Body of pancreas (tissue), 4 donors: Measurements from ENCODE around the gene TMEM52. TPM values are rescaled to one million over a fixed set of nuclear protein-coding genes. Genes with fewer than 3 reads are reported as not detected.

ENCODE experiments used
- ATAC-seq: fragments of 150-250 bp; one replicate; pipeline ENCODE4 v1.9.1; 2016
- DNase-seq, 4 donors: peaks; one replicate each; pipeline ENCODE4 v3.0.0-alpha.2; 2019
- H3K27ac ChIP-seq, 4 donors: fragments of 200-600 bp; sonication (generic); 1 replicate in 3 of 4; 2 replicates in 1 of 4; pipeline versions ENCODE4 v1.5.1 to v1.6.1; 2016 to 2019; ENCODE audit warnings: mild to moderate bottlenecking in 1 of 4, mixed read lengths in 1 of 4, moderate library complexity in 1 of 4
- H3K27me3 ChIP-seq, 2 donors: fragments of 200-600 bp; sonication (generic); one replicate each; pipeline ENCODE4 v1.6.0; 2016; ENCODE audit warnings: mild to moderate bottlenecking in 1 of 2
- H3K36me3 ChIP-seq, 2 donors: fragments of 200-600 bp; sonication (generic); replicated peaks in 1 of 2; 2 replicates each; pipeline ENCODE4 v1.5.1; 2016; ENCODE audit warnings: low read depth in 2 of 2; ENCODE audit not compliant: insufficient read depth in 1 of 2
- H3K4me1 ChIP-seq: fragments of 200-600 bp; sonication (generic); one replicate; pipeline ENCODE4 v1.6.0; 2016
- H3K4me3 ChIP-seq, 2 donors: fragments of 200-600 bp; sonication (generic); 1 replicate in 1 of 2; 2 replicates in 1 of 2; pipeline ENCODE4 v1.5.1; 2016 to 2019
- H3K9me3 ChIP-seq, 3 donors: fragments of 200-600 bp; sonication (generic); 1 replicate in 2 of 3; 2 replicates in 1 of 3; pipeline ENCODE4 v1.5.1; 2016
- POLR2A ChIP-seq, 3 donors: fragments of 450-650 bp; IDR thresholded peaks; one replicate each; pipeline ENCODE4 v1.6.1; 2016; ENCODE audit warnings: antibody characterized with exemption in 3 of 3, mild to moderate bottlenecking in 2 of 3
- WGBS, 2 donors: methylation state at CpG; one replicate each; pipeline ENCODE4 v1.1.5; 2017; 5-methylcytosine and 5-hydroxymethylcytosine counted together
- intact Hi-C: fragments of 100-400 bp; cut with DNase I; formaldehyde crosslinking; loops from one replicate; pipeline ENCODE4 v1.15.1; 2023
- total RNA-seq, 2 donors: library from RNA; depleted of rRNA; stranded (reverse); fragments of >200 nt; gene quantifications; one replicate each; pipeline ENCODE4 v1.1.0, GENCODE V29; 2016
- TF ChIP-seq, protein P1 (sequence below), 7 experiments: fragments of 450-650 bp in 4 of 7; fragments of 200-600 bp in 3 of 7; sonication (generic) in 3 of 7; IDR thresholded peaks; one replicate each; pipeline ENCODE4 v1.5.1; 2016 to 2019; ENCODE audit warnings: antibody characterized with exemption in 7 of 7

The TMEM52 gene
- total RNA-seq, 2 donors from 2014 or later: 65.6 to 107 TPM

DNA sequence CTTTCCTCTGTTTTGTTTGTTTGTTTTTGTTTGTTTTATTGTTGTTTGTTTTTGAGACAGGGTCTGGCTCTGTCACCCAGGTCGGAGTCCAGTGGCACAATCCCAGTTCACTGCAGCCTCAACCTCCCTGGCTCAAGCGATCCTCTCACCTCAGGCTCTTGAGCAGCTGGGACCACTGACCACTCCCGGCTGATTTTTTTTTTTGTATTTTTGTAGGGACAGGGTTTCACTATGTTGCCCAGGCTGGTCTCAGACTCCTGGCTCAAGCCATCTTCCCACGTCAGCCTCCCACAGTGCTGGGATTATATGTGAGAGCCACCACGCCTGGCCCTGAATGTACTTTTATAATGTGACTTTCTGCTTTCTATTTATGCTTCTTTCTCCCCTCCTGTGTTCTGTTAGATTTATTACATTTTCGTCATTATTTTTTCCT lies 9.0 kb downstream of the TMEM52 start:
- WGBS, 2 donors: 66 to 80% methylated on average over 6 of the region's 6 CpGs
- ATAC-seq: no peak
- Histone ChIP-seq H3K27ac (peak overlapping the region in 2 of 4 donors; percentile 91 to 95), H3K9me3 (no peaks in the 10 kb centered on the region), H3K27me3 (no peaks in the 10 kb centered on the region), H3K4me1 (peaks cover 55% of the 10 kb centered on the region), H3K36me3 (no peaks in the 10 kb centered on the region), H3K4me3 (no peak overlapping the region)
- TF ChIP-seq POLR2A (IDR thresholded peaks at IDR 0.05): no peak
- TF ChIP-seq, protein P1, sequence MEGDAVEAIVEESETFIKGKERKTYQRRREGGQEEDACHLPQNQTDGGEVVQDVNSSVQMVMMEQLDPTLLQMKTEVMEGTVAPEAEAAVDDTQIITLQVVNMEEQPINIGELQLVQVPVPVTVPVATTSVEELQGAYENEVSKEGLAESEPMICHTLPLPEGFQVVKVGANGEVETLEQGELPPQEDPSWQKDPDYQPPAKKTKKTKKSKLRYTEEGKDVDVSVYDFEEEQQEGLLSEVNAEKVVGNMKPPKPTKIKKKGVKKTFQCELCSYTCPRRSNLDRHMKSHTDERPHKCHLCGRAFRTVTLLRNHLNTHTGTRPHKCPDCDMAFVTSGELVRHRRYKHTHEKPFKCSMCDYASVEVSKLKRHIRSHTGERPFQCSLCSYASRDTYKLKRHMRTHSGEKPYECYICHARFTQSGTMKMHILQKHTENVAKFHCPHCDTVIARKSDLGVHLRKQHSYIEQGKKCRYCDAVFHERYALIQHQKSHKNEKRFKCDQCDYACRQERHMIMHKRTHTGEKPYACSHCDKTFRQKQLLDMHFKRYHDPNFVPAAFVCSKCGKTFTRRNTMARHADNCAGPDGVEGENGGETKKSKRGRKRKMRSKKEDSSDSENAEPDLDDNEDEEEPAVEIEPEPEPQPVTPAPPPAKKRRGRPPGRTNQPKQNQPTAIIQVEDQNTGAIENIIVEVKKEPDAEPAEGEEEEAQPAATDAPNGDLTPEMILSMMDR (IDR thresholded peaks at IDR 0.05): no peak
- intact Hi-C loops: no loop called here
- DNase-seq: peak in 1 of 4 donors; percentile 1

DNA sequence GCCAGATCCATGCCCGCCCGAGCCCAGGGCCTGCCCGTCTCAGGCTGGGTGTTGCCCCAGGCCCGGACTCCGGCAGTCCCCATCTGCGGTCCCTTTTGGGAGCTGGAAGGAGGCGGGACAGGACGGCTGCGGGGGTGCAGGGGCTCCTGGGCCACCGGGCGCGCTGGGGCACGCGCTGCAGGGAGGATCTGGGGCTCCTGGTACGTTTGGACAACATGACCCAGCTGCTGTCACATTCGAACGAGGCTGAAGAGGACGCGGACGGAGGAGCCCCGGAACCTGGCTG lies 10.6 kb downstream of the TMEM52 start:
- peak in 2 of 4 donors; percentile 43 to 52 for DNase-seq
- TF ChIP-seq POLR2A (IDR thresholded peaks at IDR 0.05): no peak
- TF ChIP-seq, protein P1 (IDR thresholded peaks at IDR 0.05): no peak

DNA sequence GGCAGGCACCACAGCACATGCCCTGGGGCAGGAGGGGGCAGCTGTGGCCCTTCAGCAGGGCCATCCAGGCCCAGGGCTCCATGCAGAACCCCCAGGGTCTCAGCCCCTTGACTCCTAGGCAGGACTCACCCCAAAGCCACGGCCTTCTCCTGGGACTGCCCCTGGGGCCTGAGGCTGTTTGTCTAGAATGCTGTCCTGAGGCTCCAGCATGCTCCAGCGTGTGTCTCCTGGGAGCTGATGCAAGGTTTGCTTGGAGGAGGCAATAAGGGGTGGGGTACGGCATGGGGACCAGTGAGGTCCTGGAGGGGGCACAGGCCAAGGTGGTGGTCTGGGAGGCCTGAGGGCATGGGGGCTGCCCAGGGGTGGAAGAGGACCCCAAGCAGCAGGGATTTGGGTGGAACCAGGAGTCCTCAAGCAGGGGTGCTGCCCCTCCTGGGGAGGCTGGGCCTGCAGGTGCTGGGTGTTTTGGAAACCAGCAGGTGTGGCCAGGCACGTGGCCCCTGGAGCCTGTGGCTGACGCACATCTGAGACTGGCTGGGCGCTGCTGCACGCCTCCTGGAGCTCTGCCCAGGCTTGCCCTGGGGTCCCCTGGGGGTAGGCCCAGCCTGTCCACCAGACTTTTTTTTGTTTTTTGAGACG lies 11.9 kb downstream of the TMEM52 start:
- 51 to 74% methylated on average over 6 to 7 of the region's 8 CpGs for WGBS, 2 donors
- Histone ChIP-seq H3K27ac (peak overlapping the region in 1 of 4 donors; percentile 18), H3K9me3 (no peaks in the 10 kb centered on the region), H3K4me1 (peaks cover 39% of the 10 kb centered on the region), H3K27me3 (no peaks in the 10 kb centered on the region), H3K4me3 (no peak overlapping the region), H3K36me3 (no peaks in the 10 kb centered on the region)
- ATAC-seq: no peak
- intact Hi-C loops: no loop called here
- DNase-seq: peak in 3 of 4 donors; percentile 35 to 55 (median 45)
- TF ChIP-seq, protein P1 (IDR thresholded peaks at IDR 0.05): no peak
- no peak for TF ChIP-seq POLR2A (IDR thresholded peaks at IDR 0.05)

More for the DNA sequence above, 10.6 kb downstream of the TMEM52 start:
- WGBS, 2 donors: 4% methylated on average over 21 of the region's 21 CpGs; no CpG with 5 or more reads in 1 of the 2 donors
- Histone ChIP-seq H3K4me1 (peaks cover 39% of the 10 kb centered on the region), H3K27me3 (no peaks in the 10 kb centered on the region), H3K27ac (peak overlapping the region; percentile 81 to 95 (median 88)), H3K36me3 (no peaks in the 10 kb centered on the region), H3K4me3 (peak overlapping the region; percentile 54 to 71), H3K9me3 (no peaks in the 10 kb centered on the region)
- intact Hi-C loops: no loop called here
- peak; percentile 21 for ATAC-seq

DNA sequence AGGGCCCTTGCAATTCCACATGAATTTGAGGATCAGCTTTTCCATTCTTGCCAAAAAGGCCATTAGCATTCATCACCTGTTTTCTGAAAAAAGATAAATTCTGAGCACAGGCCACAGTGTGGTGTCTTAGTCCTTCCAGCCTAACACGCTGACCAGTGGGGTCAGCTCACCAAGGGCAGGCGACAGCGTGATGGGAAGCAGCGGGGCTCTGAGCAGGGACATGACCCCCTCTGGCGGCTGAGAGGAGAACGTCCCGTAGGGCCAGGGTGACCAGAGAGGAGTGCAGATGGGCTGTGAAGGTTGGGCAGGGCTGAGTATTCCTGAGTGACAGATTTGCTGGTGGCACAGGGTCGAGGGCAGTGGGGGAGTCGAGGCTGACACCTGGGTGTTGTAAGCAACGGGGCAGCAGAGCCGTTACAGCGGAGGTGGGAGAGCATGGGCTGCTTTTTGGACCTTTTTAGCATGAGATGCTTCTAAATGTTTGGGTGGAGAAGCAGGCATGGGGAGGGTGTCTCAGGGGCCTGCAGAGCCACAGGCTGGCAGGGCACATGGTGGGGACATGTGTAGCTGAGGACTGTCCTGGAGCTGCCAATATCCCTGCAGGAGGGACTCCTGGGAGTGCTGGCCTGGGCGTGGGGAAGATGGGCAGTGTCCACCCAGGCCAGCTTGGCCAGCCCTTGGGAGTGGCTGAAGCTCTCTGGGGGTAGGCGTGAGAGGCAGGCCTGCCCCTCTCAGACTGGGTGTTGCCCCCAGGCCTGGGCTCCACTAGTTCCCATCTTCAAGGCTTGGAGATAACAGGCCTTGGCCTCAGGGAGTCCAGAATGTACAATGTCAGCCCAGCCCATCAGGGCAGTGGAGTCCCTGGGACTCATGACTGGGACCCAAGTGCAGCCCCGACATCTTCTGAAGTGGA lies 12.6 kb downstream of the TMEM52 start:
- no peaks in the 10 kb centered on the region for H3K27me3 ChIP-seq
- no peak overlapping the region for H3K4me3 ChIP-seq
- no peak for TF ChIP-seq POLR2A (IDR thresholded peaks at IDR 0.05)
- TF ChIP-seq, protein P1 (IDR thresholded peaks at IDR 0.05): peak; percentile 77 to 95 (median 90)
- peak; percentile 66 for ATAC-seq
- H3K9me3 ChIP-seq: no peaks in the 10 kb centered on the region
- peak overlapping the region in 1 of 4 donors; percentile 18 for H3K27ac ChIP-seq
- peaks cover 39% of the 10 kb centered on the region for H3K4me1 ChIP-seq
- no peaks in the 10 kb centered on the region for H3K36me3 ChIP-seq
- peak; percentile 82 to 87 (median 86) for DNase-seq
- WGBS, 2 donors: 8 to 20% methylated on average over 12 to 15 of the region's 15 CpGs
- intact Hi-C loops: no loop called here
